ENCODE measurements around the gene RAD51B.

The RAD51B gene

GRCh38 chr14:68306934-68307789, 487.6 kb downstream of the RAD51B start:
- Histone ChIP-seq H3K4me3 (ENCODE audit: low read depth, low read length) (no peak overlapping the region), H3K4me1 (ENCODE audit: control insufficient read depth, insufficient read depth, low read length) (peaks cover 19% of the 10 kb centered on the region), H3K9me3 (ENCODE audit: control insufficient read depth, insufficient read depth, low read depth, low read length) (no peaks in the 10 kb centered on the region), H3K36me3 (ENCODE audit: control insufficient read depth in 2 of 2, insufficient read depth in 1 of 2, low read length in 2 of 2) (no peaks in the 10 kb centered on the region), H3K27ac (ENCODE audit: extremely low read depth, low read depth, low read length) (peak overlapping the region; percentile 82)
- POLR2A ChIA-PET: no interaction called here
- CTCF ChIA-PET: interaction anchor here (0.6 to 1.0 kb wide), 3 partner anchors 12 to 219 kb away, joined by 3 read pairs; no protein-coding TSS in a partner anchor
- TF ChIP-seq ZNF600 (tag by site-specific recombination; IDR thresholded peaks at IDR 0.05) (peak; percentile 73), HOXC10 (CRISPR knock-in tag; IDR thresholded peaks at IDR 0.05) (no peak), GLIS1 (tag by site-specific recombination; IDR thresholded peaks at IDR 0.05) (0 out of 2 replicates have a peak, but pooled peaks have one; percentile 15), FEZF1 (tag by site-specific recombination; IDR thresholded peaks at IDR 0.05) (peak; percentile 95), ZNF585B (tag by site-specific recombination; IDR thresholded peaks at IDR 0.05) (no peak), ZNF10 (tag by site-specific recombination; IDR thresholded peaks at IDR 0.05) (peak; percentile 34; the same call in 1 of the 2 replicates), ZNF335 (tag by site-specific recombination; conservative IDR thresholded peaks at IDR 0.05) (peak; percentile 30; the same call in 1 of the 2 replicates), ZNF843 (tag by site-specific recombination; IDR thresholded peaks at IDR 0.05) (peak; percentile 88), OVOL3 (tag by site-specific recombination; IDR thresholded peaks at IDR 0.05) (peak; percentile 24; the same call in 1 of the 2 replicates), TCF7L2 (IDR thresholded peaks at IDR 0.05; ENCODE audit: borderline replicate concordance, low read depth, low read length) (0 out of 2 replicates have a peak, but pooled peaks have one; percentile 16), WT1 (tag by site-specific recombination; IDR thresholded peaks at IDR 0.05) (0 out of 2 replicates have a peak, but pooled peaks have one; percentile 35), ZBTB44 (tag by site-specific recombination; IDR thresholded peaks at IDR 0.05) (peak; percentile 36; the same call in 1 of the 2 replicates), HOXA7 (CRISPR knock-in tag; IDR thresholded peaks at IDR 0.05; ENCODE audit: borderline replicate concordance) (no peak), PRDM6 (tag by site-specific recombination; IDR thresholded peaks at IDR 0.05) (peak; percentile 92), ZNF558 (tag by site-specific recombination; IDR thresholded peaks at IDR 0.05) (no peak), SP7 (tag by site-specific recombination; IDR thresholded peaks at IDR 0.05) (peak; percentile 95), OSR2 (tag by site-specific recombination; IDR thresholded peaks at IDR 0.05) (peak; percentile 85), ZNF629 (tag by site-specific recombination; IDR thresholded peaks at IDR 0.05) (peak; percentile 41), PRDM4 (tag by site-specific recombination; IDR thresholded peaks at IDR 0.05) (peak; percentile 54), BCL6B (tag by site-specific recombination; IDR thresholded peaks at IDR 0.05) (no peak), SCRT1 (tag by site-specific recombination; IDR thresholded peaks at IDR 0.05; ENCODE audit: borderline replicate concordance) (peak; percentile 73), TSHZ1 (tag by site-specific recombination; IDR thresholded peaks at IDR 0.05; ENCODE audit: borderline replicate concordance) (peak; percentile 43; the same call in 1 of the 2 replicates), INSM2 (tag by site-specific recombination; IDR thresholded peaks at IDR 0.05) (peak; percentile 43; the same call in 1 of the 2 replicates), GFI1B (tag by site-specific recombination; IDR thresholded peaks at IDR 0.05) (peak; percentile 88), ZXDB (tag by site-specific recombination; IDR thresholded peaks at IDR 0.05) (peak; percentile 63)

All from HEK293 (cell line).